Loucy (cell line): Measurements from ENCODE around the gene ZNF620.

Experiments used
- EZH2phosphoT487 ChIP-seq: fragments of 200-600 bp; IDR thresholded peaks from 2 replicates; pipeline ENCODE4 v1.6.1; 2018; ENCODE audit warnings: antibody characterized with exemption, mild to moderate bottlenecking, moderate library complexity, borderline replicate concordance
- TF ChIP-seq, protein P1 (sequence below): fragments of 200-600 bp; sonication (generic); conservative IDR thresholded peaks from 2 replicates; pipeline ENCODE4 v1.5.1; 2014; ENCODE audit warnings: mild to moderate bottlenecking, antibody characterized with exemption, low read length

DNA sequence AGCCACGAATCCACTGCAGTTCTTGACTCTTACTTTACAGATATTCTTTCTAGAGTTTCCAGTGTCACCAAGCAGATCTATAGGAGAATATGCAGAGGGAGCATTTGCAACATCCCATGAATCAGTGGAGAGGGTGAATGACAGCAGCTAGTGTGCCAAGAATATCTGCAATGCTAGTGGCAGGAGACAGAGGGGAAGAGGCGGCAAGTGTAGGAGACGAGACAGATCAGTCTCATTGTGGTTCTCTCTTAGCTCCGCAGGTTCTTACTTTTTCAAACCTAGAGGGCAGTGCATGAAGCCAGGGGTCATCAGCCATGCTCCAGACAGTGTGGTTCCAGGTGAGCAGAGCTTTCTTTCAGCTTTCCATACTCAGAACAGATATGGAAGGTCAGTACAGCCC lies 28.2 kb upstream of the ZNF620 start:
- TF ChIP-seq, protein P1, sequence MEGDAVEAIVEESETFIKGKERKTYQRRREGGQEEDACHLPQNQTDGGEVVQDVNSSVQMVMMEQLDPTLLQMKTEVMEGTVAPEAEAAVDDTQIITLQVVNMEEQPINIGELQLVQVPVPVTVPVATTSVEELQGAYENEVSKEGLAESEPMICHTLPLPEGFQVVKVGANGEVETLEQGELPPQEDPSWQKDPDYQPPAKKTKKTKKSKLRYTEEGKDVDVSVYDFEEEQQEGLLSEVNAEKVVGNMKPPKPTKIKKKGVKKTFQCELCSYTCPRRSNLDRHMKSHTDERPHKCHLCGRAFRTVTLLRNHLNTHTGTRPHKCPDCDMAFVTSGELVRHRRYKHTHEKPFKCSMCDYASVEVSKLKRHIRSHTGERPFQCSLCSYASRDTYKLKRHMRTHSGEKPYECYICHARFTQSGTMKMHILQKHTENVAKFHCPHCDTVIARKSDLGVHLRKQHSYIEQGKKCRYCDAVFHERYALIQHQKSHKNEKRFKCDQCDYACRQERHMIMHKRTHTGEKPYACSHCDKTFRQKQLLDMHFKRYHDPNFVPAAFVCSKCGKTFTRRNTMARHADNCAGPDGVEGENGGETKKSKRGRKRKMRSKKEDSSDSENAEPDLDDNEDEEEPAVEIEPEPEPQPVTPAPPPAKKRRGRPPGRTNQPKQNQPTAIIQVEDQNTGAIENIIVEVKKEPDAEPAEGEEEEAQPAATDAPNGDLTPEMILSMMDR = no peak
- TF ChIP-seq EZH2phosphoT487 = no peak
